Spleen (tissue), 11 donors: Measurements from ENCODE around the gene CCDC148. TPM values are rescaled to one million over a fixed set of nuclear protein-coding genes. Genes with fewer than 3 reads are reported as not detected.

ENCODE experiments used
- DNase-seq: peaks from one replicate; pipeline ENCODE4 v3.0.0-alpha.2; 2020
- H3K27ac ChIP-seq, 8 donors: fragments of 200-600 bp; sonication (generic) in 7 of 8; 1 replicate in 4 of 8; 2 replicates in 4 of 8; pipeline versions ENCODE4 v1.5.0 to v1.8.0; 2016 to 2021; ENCODE audit warnings: inconsistent platforms in 4 of 8, mild to moderate bottlenecking in 4 of 8, moderate library complexity in 1 of 8
- H3K27me3 ChIP-seq, 7 donors: fragments of 200-600 bp; sonication (generic) in 6 of 7; replicated peaks in 1 of 7; 1 replicate in 4 of 7; 2 replicates in 3 of 7; pipeline versions ENCODE4 v1.5.0 to v1.8.0; 2016 to 2021; ENCODE audit warnings: inconsistent platforms in 3 of 7, mild to moderate bottlenecking in 1 of 7
- H3K36me3 ChIP-seq, 6 donors: fragments of 200-600 bp; sonication (generic) in 5 of 6; 1 replicate in 4 of 6; 2 replicates in 2 of 6; pipeline versions ENCODE4 v1.5.0 to v1.8.0; 2016 to 2021; ENCODE audit warnings: inconsistent platforms in 2 of 6
- H3K4me1 ChIP-seq, 6 donors: fragments of 200-600 bp; sonication (generic) in 5 of 6; 1 replicate in 3 of 6; 2 replicates in 3 of 6; pipeline versions ENCODE4 v1.5.0 to v1.8.0; 2016 to 2021; ENCODE audit warnings: inconsistent platforms in 3 of 6
- H3K4me3 ChIP-seq, 8 donors: fragments of 200-600 bp; sonication (generic) in 7 of 8; 1 replicate in 4 of 8; 2 replicates in 4 of 8; pipeline versions ENCODE4 v1.5.0 to v1.8.0; 2016 to 2021; ENCODE audit warnings: inconsistent platforms in 4 of 8, mild to moderate bottlenecking in 4 of 8, moderate library complexity in 2 of 8
- H3K9me3 ChIP-seq, 8 donors: fragments of 200-600 bp; sonication (generic) in 7 of 8; 1 replicate in 4 of 8; 2 replicates in 4 of 8; pipeline versions ENCODE4 v1.5.0 to v1.8.0; 2016 to 2021; ENCODE audit warnings: inconsistent platforms in 4 of 8
- CTCF ChIP-seq, 11 experiments: fragments of 200-600 bp in 7 of 11; fragments of 450-650 bp in 4 of 11; sonication (generic) in 4 of 11; IDR thresholded peaks in 8 of 11; conservative IDR thresholded peaks in 3 of 11; 1 replicate in 7 of 11; 2 replicates in 4 of 11; pipeline versions ENCODE4 v1.4.0 to v1.8.0; 2016 to 2021; ENCODE audit warnings: antibody characterized with exemption in 11 of 11, inconsistent platforms in 4 of 11, mild to moderate bottlenecking in 1 of 11
- POLR2A ChIP-seq, 3 donors: fragments of 450-650 bp; IDR thresholded peaks; one replicate each; pipeline ENCODE4 v1.5.1; 2017; ENCODE audit warnings: antibody characterized with exemption in 3 of 3, mild to moderate bottlenecking in 1 of 3
- POLR2AphosphoS5 ChIP-seq, 3 donors: sonication (generic); formaldehyde crosslinking; IDR thresholded peaks; one replicate each; pipeline ENCODE4 v1.5.1; 2017; ENCODE audit warnings: antibody characterized with exemption in 3 of 3
- WGBS, 5 donors: extraction: QIAGEN DNeasy Blood & Tissue Kit in 3 of 5; methylation state at CpG; one replicate each; pipeline versions ENCODE4 v1.1.5 to v1.1.7; 2013 to 2018; 5-methylcytosine and 5-hydroxymethylcytosine counted together
- intact Hi-C: fragments of 100-400 bp; cut with DNase I; formaldehyde crosslinking; loops from one replicate; pipeline ENCODE4 v1.15.0; 2023; ENCODE audit warnings: low total_unique reads
- polyA plus RNA-seq, 3 donors: library from polyadenylated mRNA; stranded (reverse); fragments of 200-250 nt; gene quantifications; one replicate each; pipeline ENCODE4 v1.2.1, GENCODE V29; 2013
- total RNA-seq, 7 donors: library from RNA; depleted of rRNA in 3 of 7; stranded (reverse); fragments of >200 nt in 3 of 7; fragmentation: NEBNext Ultra II Directional in 4 of 7; extraction: Animal tissue kit (Norgen Biotek cat#: 25700) in 4 of 7; gene quantifications; one replicate each; pipeline versions ENCODE4 v1.1.0 to v1.2.1, GENCODE V29; 2016 to 2021
- donor health status: healthy with polysubstance abuse.
- donor health status: DM: no; HTN: no; CAD: no; lungs with moderate emphysema.
- donor health status: DM: no; HTN: no; CAD: no.
- donor health status: Bipolar disorder and iron deficiency.
- donor health status: healthy.
- donor health status: DM: no; HTN: no; CAD: no.
- donor health status: DM: yes; HTN: yes; CAD: no.

The CCDC148 gene
- total and polyA plus RNA-seq, 10 donors: 0.07 to 0.79 (median 0.46) TPM

GRCh38 chr2:158411748-158412147, 44.8 kb downstream of the CCDC148 start:
- Histone ChIP-seq H3K9me3 (peaks cover 0 to 50% (median 41%) of the 10 kb centered on the region in 8 donors), H3K36me3 (no peaks in the 10 kb centered on the region), H3K27ac (no peak overlapping the region), H3K4me1 (no peaks in the 10 kb centered on the region), H3K4me3 (no peak overlapping the region), H3K27me3 (no peaks in the 10 kb centered on the region)
- no peak for DNase-seq
- TF ChIP-seq POLR2AphosphoS5 (IDR thresholded peaks at IDR 0.05) (no peak), POLR2A (IDR thresholded peaks at IDR 0.05) (no peak), CTCF (IDR thresholded peaks at IDR 0.05 in 8 of 11, conservative IDR thresholded peaks at IDR 0.05 in 3 of 11) (no peak)
- intact Hi-C loops: no loop called here

GRCh38 chr2:158410132-158410531, 46.4 kb downstream of the CCDC148 start:
- TF ChIP-seq CTCF (IDR thresholded peaks at IDR 0.05 in 8 of 11, conservative IDR thresholded peaks at IDR 0.05 in 3 of 11) (no peak), POLR2AphosphoS5 (IDR thresholded peaks at IDR 0.05) (no peak), POLR2A (IDR thresholded peaks at IDR 0.05) (no peak)
- H3K9me3 ChIP-seq: peaks cover 0 to 34% (median 26%) of the 10 kb centered on the region in 8 donors
- H3K36me3 ChIP-seq: no peaks in the 10 kb centered on the region
- H3K27me3 ChIP-seq: no peaks in the 10 kb centered on the region
- WGBS, 5 donors: 96 to 100% (median 98%) methylated on average over 1 of the region's 1 CpG
- no peak overlapping the region for H3K27ac ChIP-seq
- no peaks in the 10 kb centered on the region for H3K4me1 ChIP-seq
- no peak for DNase-seq
- H3K4me3 ChIP-seq: no peak overlapping the region
- intact Hi-C loops: no loop called here

- no peak for TF ChIP-seq CTCF (IDR thresholded peaks at IDR 0.05 in 8 of 11, conservative IDR thresholded peaks at IDR 0.05 in 3 of 11)
- no peak for TF ChIP-seq POLR2AphosphoS5 (IDR thresholded peaks at IDR 0.05)
- no peak for TF ChIP-seq POLR2A (IDR thresholded peaks at IDR 0.05)
- H3K36me3 ChIP-seq: no peaks in the 10 kb centered on the region
- H3K9me3 ChIP-seq: peaks cover 0 to 27% (median 24%) of the 10 kb centered on the region in 8 donors
- H3K4me3 ChIP-seq: no peak overlapping the region
- no peak overlapping the region for H3K27ac ChIP-seq
- no peaks in the 10 kb centered on the region for H3K27me3 ChIP-seq
- WGBS, 5 donors: 75 to 84% (median 78%) methylated on average over 3 of the region's 3 CpGs
- intact Hi-C loops: no loop called here
- no peak for DNase-seq
- no peaks in the 10 kb centered on the region for H3K4me1 ChIP-seq
Observed at GRCh38 chr2:158407031-158407430, 49.5 kb downstream of the CCDC148 start.

GRCh38 chr2:158405341-158405740, 51.2 kb downstream of the CCDC148 start:
- Histone ChIP-seq H3K9me3 (peaks cover 0 to 16% (median 8%) of the 10 kb centered on the region in 8 donors), H3K4me3 (no peak overlapping the region), H3K27ac (no peak overlapping the region), H3K36me3 (no peaks in the 10 kb centered on the region), H3K4me1 (no peaks in the 10 kb centered on the region), H3K27me3 (no peaks in the 10 kb centered on the region)
- no peak for DNase-seq
- no peak for TF ChIP-seq CTCF (IDR thresholded peaks at IDR 0.05 in 8 of 11, conservative IDR thresholded peaks at IDR 0.05 in 3 of 11)
- TF ChIP-seq POLR2AphosphoS5 (IDR thresholded peaks at IDR 0.05): no peak
- no peak for TF ChIP-seq POLR2A (IDR thresholded peaks at IDR 0.05)
- 90 to 97% (median 92%) methylated on average over 3 of the region's 3 CpGs for WGBS, 5 donors
- intact Hi-C loops: no loop called here
